Urinary bladder (tissue), 4 donors: ENCODE measurements around the gene TLE2. TPM values are rescaled to one million over a fixed set of nuclear protein-coding genes. Genes with fewer than 3 reads are reported as not detected.

ENCODE experiments used
- DNase-seq: peaks from one replicate; pipeline ENCODE4 v3.0.0-alpha.2; 2015; ENCODE audit errors: extremely low spot score
- H3K27ac ChIP-seq: one replicate; pipeline ENCODE4 v1.5.1; 2013; ENCODE audit warnings: low read depth, mild to moderate bottlenecking, moderate library complexity
- H3K36me3 ChIP-seq: one replicate; pipeline ENCODE4 v1.6.1; 2013; ENCODE audit warnings: mild to moderate bottlenecking, moderate library complexity; ENCODE audit not compliant: insufficient read depth
- H3K4me1 ChIP-seq: one replicate; pipeline ENCODE4 v1.6.1; 2013; ENCODE audit warnings: mild to moderate bottlenecking, moderate library complexity; ENCODE audit not compliant: insufficient read depth
- H3K4me3 ChIP-seq: one replicate; pipeline ENCODE4 v1.5.1; 2013; ENCODE audit warnings: low read depth, low read length
- WGBS: extraction: QIAGEN DNeasy Blood & Tissue Kit; methylation state at CpG from one replicate; pipeline ENCODE4 v1.1.7; 2013; 5-methylcytosine and 5-hydroxymethylcytosine counted together
- polyA plus RNA-seq: library from polyadenylated mRNA; stranded (reverse); fragments of 200-250 nt; gene quantifications from one replicate; pipeline ENCODE4 v1.2.3, GENCODE V29; 2013
- total RNA-seq: library from RNA; depleted of rRNA; stranded (reverse); fragments of >200 nt; gene quantifications from one replicate; pipeline ENCODE4 v1.2.3, GENCODE V29; 2014
- donor health status: healthy with polysubstance abuse.
- donor health status: healthy.

Gene TLE2
- total and polyA plus RNA-seq, 2 donors = 14.1 to 69.9 TPM

GRCh38 chr19:2986951-2987524 lies 42.0 kb downstream of the TLE2 start:
- Histone ChIP-seq H3K36me3 (no peaks in the 10 kb centered on the region), H3K27ac (no peak overlapping the region), H3K4me1 (no peaks in the 10 kb centered on the region), H3K4me3 (no peak overlapping the region)
- WGBS = 38% methylated on average over 20 of the region's 20 CpGs
- no peak for DNase-seq

- no peaks in the 10 kb centered on the region for H3K36me3 ChIP-seq
- DNase-seq = no peak
- WGBS = 2% methylated on average over 14 of the region's 14 CpGs
- H3K27ac ChIP-seq = no peak overlapping the region
- peak overlapping the region; percentile 9 for H3K4me3 ChIP-seq
- H3K4me1 ChIP-seq = no peaks in the 10 kb centered on the region
Measured at GRCh38 chr19:2984215-2984528, 44.9 kb downstream of the TLE2 start.

DNA sequence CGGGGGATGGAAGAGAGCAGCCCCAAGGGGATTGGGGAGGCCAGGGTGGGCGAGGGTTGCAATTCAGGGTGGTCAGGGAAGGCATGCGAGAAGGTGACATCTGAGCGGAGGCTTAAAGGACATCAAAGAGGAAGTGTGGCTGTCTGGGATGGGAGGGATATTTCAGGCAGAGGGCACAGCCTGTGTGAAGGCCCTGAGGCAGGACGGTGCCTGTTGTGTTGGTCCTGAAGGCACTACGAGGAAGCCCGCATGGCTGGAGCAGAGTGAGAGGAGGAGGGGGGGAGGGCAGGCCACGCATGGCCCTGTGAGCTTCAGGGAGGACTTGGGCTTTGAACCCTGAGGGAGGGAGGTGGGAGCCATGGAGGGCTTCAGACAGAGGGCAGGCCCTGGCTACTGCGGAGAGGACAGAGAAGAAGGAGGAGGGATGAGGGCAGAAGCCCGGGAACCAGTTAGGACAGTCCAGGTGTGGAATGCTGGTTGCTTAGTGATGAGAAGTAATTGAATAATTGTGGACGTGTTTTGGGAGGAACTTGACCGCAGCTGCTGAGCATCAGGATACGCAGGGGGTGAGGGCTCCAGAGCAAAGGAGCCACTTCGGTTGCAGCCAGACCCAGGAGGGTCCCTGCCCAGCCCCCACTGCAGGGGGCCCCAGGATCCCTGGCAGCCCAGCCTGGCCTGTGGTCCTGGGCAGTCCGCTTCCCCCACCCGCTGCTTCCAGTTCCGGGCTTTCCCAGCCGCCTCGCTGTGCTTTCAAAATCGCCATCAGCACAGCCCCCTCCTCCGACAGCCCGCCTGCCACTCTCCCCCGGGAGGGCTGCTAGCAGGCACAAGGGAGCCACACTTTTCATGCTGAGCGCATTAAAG lies 45.5 kb downstream of the TLE2 start:
- WGBS = 8% methylated on average over 24 of the region's 24 CpGs
- H3K4me3 ChIP-seq = peak overlapping the region; percentile 9
- peak overlapping the region; percentile 70 for H3K27ac ChIP-seq
- H3K4me1 ChIP-seq = no peaks in the 10 kb centered on the region
- peak; percentile 35 for DNase-seq
- no peaks in the 10 kb centered on the region for H3K36me3 ChIP-seq

- H3K4me3 ChIP-seq = no peak overlapping the region
- WGBS = 4% methylated on average over 10 of the region's 10 CpGs
- no peaks in the 10 kb centered on the region for H3K36me3 ChIP-seq
- DNase-seq = peak; percentile 45
- peak overlapping the region; percentile 70 for H3K27ac ChIP-seq
- H3K4me1 ChIP-seq = no peaks in the 10 kb centered on the region
Measured at GRCh38 chr19:2982983-2983350, 46.1 kb downstream of the TLE2 start.

GRCh38 chr19:2982561-2982960 lies 46.5 kb downstream of the TLE2 start:
- no peak overlapping the region for H3K4me3 ChIP-seq
- H3K4me1 ChIP-seq = no peaks in the 10 kb centered on the region
- WGBS = 35% methylated on average over 8 of the region's 8 CpGs

DNA sequence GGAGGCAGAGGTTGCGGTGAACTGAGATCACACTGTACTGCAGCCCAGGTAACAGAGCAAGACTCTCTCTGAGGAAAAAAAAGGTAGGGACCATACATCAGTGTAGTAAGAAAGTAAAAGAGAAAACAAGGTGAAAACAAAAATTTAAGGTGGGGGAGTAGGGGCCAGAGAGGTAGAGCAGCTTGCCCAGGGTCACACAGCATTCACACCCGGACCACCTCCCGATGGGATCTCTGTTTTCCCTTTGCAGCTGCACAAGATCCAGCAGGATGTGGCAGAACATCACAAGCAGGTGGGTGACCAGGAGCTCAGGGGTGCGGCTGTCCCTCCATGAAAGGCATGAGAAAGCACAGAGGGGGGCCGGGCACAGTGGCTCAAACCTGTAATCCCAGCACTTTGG lies 47.2 kb downstream of the TLE2 start:
- Histone ChIP-seq H3K4me1 (no peaks in the 10 kb centered on the region), H3K4me3 (no peak overlapping the region), H3K27ac (no peak overlapping the region), H3K36me3 (no peaks in the 10 kb centered on the region)
- DNase-seq = no peak
- WGBS = 88% methylated on average over 5 of the region's 5 CpGs

More at GRCh38 chr19:2982561-2982960, 46.5 kb downstream of the TLE2 start:
- no peak for DNase-seq
- no peaks in the 10 kb centered on the region for H3K36me3 ChIP-seq
- H3K27ac ChIP-seq = peak overlapping the region; percentile 70

DNA sequence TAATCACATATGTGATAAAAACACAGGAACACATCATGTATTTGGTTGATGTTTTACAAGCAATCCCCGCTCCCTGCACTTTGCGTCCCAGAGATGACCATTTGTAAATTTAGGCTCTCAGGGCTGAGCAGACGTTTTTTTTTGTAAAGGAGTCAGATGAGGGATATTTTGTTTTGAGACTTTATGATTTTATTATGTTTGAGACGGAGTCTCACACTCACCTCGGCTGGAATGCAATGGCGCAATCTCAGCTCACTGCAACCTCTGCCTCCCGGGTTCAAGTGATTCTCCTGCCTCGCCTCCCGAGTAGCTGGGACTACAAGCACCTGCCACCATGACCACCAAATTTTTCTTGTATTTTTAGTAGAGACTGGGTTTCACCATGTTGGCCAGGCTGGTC lies 50.3 kb downstream of the TLE2 start:
- H3K4me3 ChIP-seq = no peak overlapping the region
- H3K27ac ChIP-seq = no peak overlapping the region
- WGBS = 70% methylated on average over 9 of the region's 9 CpGs
- no peaks in the 10 kb centered on the region for H3K4me1 ChIP-seq
- H3K36me3 ChIP-seq = no peaks in the 10 kb centered on the region
- DNase-seq = no peak

- no peaks in the 10 kb centered on the region for H3K36me3 ChIP-seq
Measured at GRCh38 chr19:2978166-2978767, 50.8 kb downstream of the TLE2 start.

GRCh38 chr19:2977746-2978138 lies 51.3 kb downstream of the TLE2 start:
- Histone ChIP-seq H3K4me3 (no peak overlapping the region), H3K27ac (no peak overlapping the region), H3K4me1 (no peaks in the 10 kb centered on the region), H3K36me3 (no peaks in the 10 kb centered on the region)
- DNase-seq = no peak
- WGBS = 72% methylated on average over 10 of the region's 10 CpGs

More at GRCh38 chr19:2978166-2978767, 50.8 kb downstream of the TLE2 start:
- Histone ChIP-seq H3K4me1 (no peaks in the 10 kb centered on the region), H3K27ac (no peak overlapping the region), H3K4me3 (no peak overlapping the region)
- WGBS = 81% methylated on average over 11 of the region's 11 CpGs
- no peak for DNase-seq

GRCh38 chr19:2977001-2977745 lies 51.9 kb downstream of the TLE2 start, which contains the start of gene TLE6:
TLE6 (plus strand) TSS chr19:2977564; CDS start chr19:2978234, 670 bp downstream.
- Histone ChIP-seq H3K4me3 (peak within 1 kb of the TSS; percentile 20), H3K27ac (no peak within 1 kb of the TSS), H3K36me3 (no peaks in the 10 kb centered on the region), H3K4me1 (no peaks in the 10 kb centered on the region)
- DNase-seq = peak; percentile 83
- under 1% methylated on average over 51 of the region's 51 CpGs for WGBS

GRCh38 chr19:2976609-2977000 lies 52.5 kb downstream of the TLE2 start:
- H3K27ac ChIP-seq = no peak overlapping the region
- peak overlapping the region; percentile 8 for H3K4me3 ChIP-seq
- no peaks in the 10 kb centered on the region for H3K4me1 ChIP-seq
- WGBS = 13% methylated on average over 15 of the region's 15 CpGs
- no peaks in the 10 kb centered on the region for H3K36me3 ChIP-seq
- no peak for DNase-seq

DNA sequence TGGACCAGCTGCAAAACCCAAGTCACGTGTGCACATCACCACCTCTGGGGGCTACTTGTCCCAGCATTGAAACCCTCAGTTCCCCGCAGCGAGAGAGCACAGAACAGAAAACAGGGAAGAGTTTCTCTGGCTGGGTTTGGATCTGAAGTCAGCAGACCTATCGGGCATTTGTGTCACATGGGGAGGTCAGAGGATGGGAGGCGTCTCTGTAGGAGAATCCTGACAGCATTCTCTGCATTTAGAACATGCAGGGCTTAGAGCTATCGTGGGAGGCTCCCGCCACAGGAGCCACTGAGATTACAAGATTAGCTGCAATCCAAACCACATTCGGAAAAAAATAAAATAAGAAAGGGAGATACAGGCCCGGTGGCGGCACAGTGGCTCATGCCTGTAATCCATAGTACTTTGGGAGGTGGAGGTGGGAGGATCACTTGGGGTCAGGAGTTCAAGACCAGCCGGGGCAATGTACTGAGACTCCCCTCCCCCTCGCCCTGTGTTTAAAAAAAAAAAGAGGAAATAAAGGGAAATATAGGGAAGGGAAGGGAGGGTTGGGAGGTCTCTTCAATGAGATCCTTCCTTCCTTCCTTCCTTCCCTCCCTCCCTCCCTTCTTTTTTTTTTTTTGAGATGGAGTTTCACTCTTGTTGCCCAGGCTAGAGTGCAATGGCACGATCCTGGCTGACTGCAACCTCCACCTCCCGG lies 54.6 kb downstream of the TLE2 start:
- H3K4me3 ChIP-seq = no peak overlapping the region
- H3K4me1 ChIP-seq = no peaks in the 10 kb centered on the region
- no peak for DNase-seq
- no peaks in the 10 kb centered on the region for H3K36me3 ChIP-seq
- WGBS = 17% methylated on average over 14 of the region's 14 CpGs
- no peak overlapping the region for H3K27ac ChIP-seq

GRCh38 chr19:2973229-2973628 lies 55.9 kb downstream of the TLE2 start:
- Histone ChIP-seq H3K27ac (no peak overlapping the region), H3K4me1 (no peaks in the 10 kb centered on the region)

More at GRCh38 chr19:2973229-2973628, 55.9 kb downstream of the TLE2 start:
- Histone ChIP-seq H3K4me3 (no peak overlapping the region), H3K36me3 (no peaks in the 10 kb centered on the region)
- no peak for DNase-seq
- 69% methylated on average over 8 of the region's 8 CpGs for WGBS
